Measurements from ENCODE around the gene PTPRA. TPM values are rescaled to one million over a fixed set of nuclear protein-coding genes. Genes with fewer than 3 reads are reported as not detected.

The PTPRA gene
- total RNA-seq, 4 donors from 2014 or later, result 54.1 to 85.4 (median 67.0) TPM

GRCh38 chr20:2956480-2956879 is 83.2 kb downstream of the PTPRA start:
- ATAC-seq, result no peak
- TF ChIP-seq CTCF (IDR thresholded peaks at IDR 0.05), result no peak
- no peak for TF ChIP-seq EP300 (IDR thresholded peaks at IDR 0.05)
- no peak for TF ChIP-seq POLR2AphosphoS5 (IDR thresholded peaks at IDR 0.05)
- no peak for TF ChIP-seq POLR2A (IDR thresholded peaks at IDR 0.05)
- Histone ChIP-seq H3K9me3 (no peaks in the 10 kb centered on the region), H3K4me3 (no peak overlapping the region), H3K36me3 (peaks cover 0 to 31% of the 10 kb centered on the region in 2 donors), H3K4me1 (no peaks in the 10 kb centered on the region), H3K27me3 (no peaks in the 10 kb centered on the region), H3K27ac (no peak overlapping the region)
- WGBS, 2 donors (ENCODE audit: low coverage in 1 of 2), result 81 to 91% methylated on average over 2 of the region's 2 CpGs

GRCh38 chr20:2967841-2968240 is 94.6 kb downstream of the PTPRA start:
- no peak for ATAC-seq
- WGBS, 2 donors (ENCODE audit: low coverage in 1 of 2), result 81 to 97% methylated on average over 3 of the region's 3 CpGs
- no peak for TF ChIP-seq EP300 (IDR thresholded peaks at IDR 0.05)
- no peak for TF ChIP-seq POLR2AphosphoS5 (IDR thresholded peaks at IDR 0.05)
- no peak for TF ChIP-seq CTCF (IDR thresholded peaks at IDR 0.05)
- TF ChIP-seq POLR2A (IDR thresholded peaks at IDR 0.05), result no peak
- H3K27me3 ChIP-seq, result no peaks in the 10 kb centered on the region
- peaks cover 0 to 65% of the 10 kb centered on the region in 2 donors for H3K36me3 ChIP-seq
- no peaks in the 10 kb centered on the region for H3K4me1 ChIP-seq
- H3K27ac ChIP-seq, result no peak overlapping the region
- H3K4me3 ChIP-seq, result no peak overlapping the region
- no peaks in the 10 kb centered on the region for H3K9me3 ChIP-seq

- TF ChIP-seq POLR2A (IDR thresholded peaks at IDR 0.05) (no peak), POLR2AphosphoS5 (IDR thresholded peaks at IDR 0.05) (no peak), CTCF (IDR thresholded peaks at IDR 0.05) (no peak), EP300 (IDR thresholded peaks at IDR 0.05) (no peak)
- H3K36me3 ChIP-seq, result peaks cover 0 to 30% of the 10 kb centered on the region in 2 donors
- no peaks in the 10 kb centered on the region for H3K9me3 ChIP-seq
- no peaks in the 10 kb centered on the region for H3K27me3 ChIP-seq
- H3K27ac ChIP-seq, result no peak overlapping the region
- no peaks in the 10 kb centered on the region for H3K4me1 ChIP-seq
- WGBS, 2 donors (ENCODE audit: low coverage in 1 of 2), result 90 to 93% methylated on average over 5 of the region's 5 CpGs
- ATAC-seq, result no peak
- no peak overlapping the region for H3K4me3 ChIP-seq
Measured at GRCh38 chr20:2972126-2972525, 98.8 kb downstream of the PTPRA start.

- H3K27me3 ChIP-seq, result no peaks in the 10 kb centered on the region
- no peak overlapping the region for H3K27ac ChIP-seq
- H3K36me3 ChIP-seq, result peaks cover 0 to 20% of the 10 kb centered on the region in 2 donors
- no peak for ATAC-seq
- TF ChIP-seq CTCF (IDR thresholded peaks at IDR 0.05) (no peak), POLR2AphosphoS5 (IDR thresholded peaks at IDR 0.05) (no peak), POLR2A (IDR thresholded peaks at IDR 0.05) (no peak), EP300 (IDR thresholded peaks at IDR 0.05) (no peak)
- H3K4me1 ChIP-seq, result no peaks in the 10 kb centered on the region
- no peak overlapping the region for H3K4me3 ChIP-seq
- 91 to 93% methylated on average over 3 of the region's 3 CpGs for WGBS, 2 donors (ENCODE audit: low coverage in 1 of 2)
- H3K9me3 ChIP-seq, result no peaks in the 10 kb centered on the region
Measured at GRCh38 chr20:2973574-2973973, 100.3 kb downstream of the PTPRA start.

- Histone ChIP-seq H3K27ac (no peak overlapping the region), H3K27me3 (no peaks in the 10 kb centered on the region), H3K4me3 (no peak overlapping the region), H3K4me1 (no peaks in the 10 kb centered on the region), H3K9me3 (no peaks in the 10 kb centered on the region), H3K36me3 (no peaks in the 10 kb centered on the region)
- WGBS, 2 donors (ENCODE audit: low coverage in 1 of 2), result 76 to 100% methylated on average over 4 of the region's 4 CpGs
- TF ChIP-seq POLR2AphosphoS5 (IDR thresholded peaks at IDR 0.05) (no peak), POLR2A (IDR thresholded peaks at IDR 0.05) (no peak), CTCF (IDR thresholded peaks at IDR 0.05) (no peak), EP300 (IDR thresholded peaks at IDR 0.05) (no peak)
- no peak for ATAC-seq
Measured at GRCh38 chr20:2978519-2978918, 105.2 kb downstream of the PTPRA start.
